K562 (cell line): Measurements from ENCODE around the gene LRRC74B. TPM values are rescaled to one million over a fixed set of nuclear protein-coding genes. Genes with fewer than 3 reads are reported as not detected.

ENCODE experiments used
- E2F3 ChIP-seq: fragments of 250-450 bp; sonication (Bioruptor Pico); IDR thresholded peaks from 2 replicates; pipeline ENCODE4 v1.4.0; 2020; ENCODE audit warnings: mild to moderate bottlenecking
- NFIC ChIP-seq: fragments of 450-650 bp; IDR thresholded peaks from 2 replicates; pipeline ENCODE4 v1.6.1; 2017; ENCODE audit warnings: mild to moderate bottlenecking, inconsistent platforms
- NKRF ChIP-seq: fragments of 450-650 bp; IDR thresholded peaks from 2 replicates; pipeline ENCODE4 v1.6.1; 2016; ENCODE audit warnings: borderline replicate concordance
- RB1 ChIP-seq: fragments of 450-650 bp; IDR thresholded peaks from 2 replicates; pipeline ENCODE4 v1.6.1; 2017; ENCODE audit warnings: low read depth, mild to moderate bottlenecking
- RBM25 ChIP-seq: fragments of 200-400 bp; formaldehyde crosslinking; IDR thresholded peaks from 2 replicates; pipeline ENCODE4 v1.6.1; 2018; ENCODE audit warnings: low read length, low read depth, moderate library complexity; ENCODE audit not compliant: severe bottlenecking
- SREBF2 ChIP-seq: sonication (generic); formaldehyde crosslinking; IDR thresholded peaks from 2 replicates; pipeline ENCODE4 v1.4.0; 2020; ENCODE audit warnings: mild to moderate bottlenecking, missing genetic modification reagents
- TGIF2 ChIP-seq: sonication (generic); formaldehyde crosslinking; IDR thresholded peaks from 2 replicates; pipeline ENCODE4 v1.8.1; 2022; ENCODE audit warnings: mild to moderate bottlenecking, missing genetic modification reagents, moderate library complexity
- THRAP3 ChIP-seq: fragments of 450-650 bp; IDR thresholded peaks from 2 replicates; pipeline ENCODE4 v1.6.1; 2016; ENCODE audit warnings: mild to moderate bottlenecking, inconsistent platforms, borderline replicate concordance
- YY1 ChIP-seq, 3 experiments: IDR thresholded peaks; 2 replicates each; pipeline ENCODE4 v1.6.1; 2011; ENCODE audit warnings: low read length in 2 of 3, mild to moderate bottlenecking in 2 of 3, moderate library complexity in 2 of 3, borderline replicate concordance in 1 of 3, control low read depth in 1 of 3, low read depth in 1 of 3; ENCODE audit not compliant: insufficient read depth in 3 of 3, insufficient replicate concordance in 2 of 3, control insufficient read depth in 1 of 3, insufficient read length in 1 of 3; ENCODE audit errors: extremely low read depth in 1 of 3
- ZKSCAN1 ChIP-seq: fragments of 150-350 bp; IDR thresholded peaks from 2 replicates; pipeline ENCODE4 v1.6.1; 2016; ENCODE audit warnings: low read depth, low read length
- ZNF232 ChIP-seq: sonication (generic); formaldehyde crosslinking; IDR thresholded peaks from 2 replicates; pipeline ENCODE4 v1.8.0; 2022; ENCODE audit warnings: mild to moderate bottlenecking, missing genetic modification reagents
- polyA plus RNA-seq, 8 experiments: library from polyadenylated mRNA; depleted of rRNA in 4 of 8; stranded (reverse) in 5 of 8; unstranded in 3 of 8; fragments of >200 nt; fragmentation: Nextera tagmentation in 2 of 8; fragmentation: Illumina TruSeq in 1 of 8; extraction: Ambion mirVana in 2 of 8; extraction: Trizol in 1 of 8; gene quantifications; 2 replicates each; pipeline versions ENCODE4 v1.2.1 to v1.2.3, GENCODE V29; 2011 to 2014; ENCODE audit warnings: inconsistent platforms in 1 of 8, missing spikeins in 1 of 8
- total RNA-seq, 7 experiments: library from RNA; depleted of rRNA in 6 of 7; stranded (reverse); fragments of >200 nt in 6 of 7; fragmentation: Illumina TruSeq in 2 of 7; extraction: Trizol in 2 of 7; gene quantifications; 2 replicates each; pipeline versions ENCODE4 v1.2.1 to v1.2.3, GENCODE V29; 2011 to 2021; ENCODE audit warnings: low replicate concordance in 1 of 7
- TF ChIP-seq, protein P1 (sequence below): sonication (generic); formaldehyde crosslinking; IDR thresholded peaks from 2 replicates; pipeline ENCODE4 v1.8.1; 2023; ENCODE audit warnings: mild to moderate bottlenecking, missing genetic modification reagents, moderate library complexity
- TF ChIP-seq, protein P2 (sequence below), 2 experiments: fragments of 450-650 bp in 1 of 2; sonication (generic) in 1 of 2; formaldehyde crosslinking in 1 of 2; IDR thresholded peaks in 1 of 2; conservative IDR thresholded peaks in 1 of 2; 2 replicates each; pipeline versions ENCODE4 v1.6.1 to v1.8.1; 2016 to 2023; ENCODE audit warnings: mild to moderate bottlenecking in 2 of 2, moderate library complexity in 2 of 2, inconsistent platforms in 1 of 2, missing genetic modification reagents in 1 of 2
- TF ChIP-seq, protein P3 (sequence below): fragments of 450-650 bp; IDR thresholded peaks from 2 replicates; pipeline ENCODE4 v1.6.1; 2016
- TF ChIP-seq, protein P4 (sequence below), 2 experiments: fragments of 200-800 bp in 1 of 2; sonication (Bioruptor generic) in 1 of 2; sonication (generic) in 1 of 2; formaldehyde crosslinking in 1 of 2; IDR thresholded peaks in 1 of 2; conservative IDR thresholded peaks in 1 of 2; 2 replicates each; pipeline versions ENCODE4 v1.5.0 to v1.6.1; 2016 to 2020; ENCODE audit warnings: missing compliant biosample characterization in 1 of 2, missing genetic modification characterization in 1 of 2, missing genetic modification reagents in 1 of 2
- TF ChIP-seq, protein P5 (sequence below): fragments of 250-450 bp; sonication (Bioruptor Pico); IDR thresholded peaks from 2 replicates; pipeline ENCODE4 v1.8.0; 2022; ENCODE audit warnings: moderate library complexity, mild to moderate bottlenecking, inconsistent platforms

The LRRC74B gene
- total and polyA plus RNA-seq, 9 of the 15 experiments (the other 6 are each of a cell fraction or from before 2014, with no cell fraction given): not detected

DNA sequence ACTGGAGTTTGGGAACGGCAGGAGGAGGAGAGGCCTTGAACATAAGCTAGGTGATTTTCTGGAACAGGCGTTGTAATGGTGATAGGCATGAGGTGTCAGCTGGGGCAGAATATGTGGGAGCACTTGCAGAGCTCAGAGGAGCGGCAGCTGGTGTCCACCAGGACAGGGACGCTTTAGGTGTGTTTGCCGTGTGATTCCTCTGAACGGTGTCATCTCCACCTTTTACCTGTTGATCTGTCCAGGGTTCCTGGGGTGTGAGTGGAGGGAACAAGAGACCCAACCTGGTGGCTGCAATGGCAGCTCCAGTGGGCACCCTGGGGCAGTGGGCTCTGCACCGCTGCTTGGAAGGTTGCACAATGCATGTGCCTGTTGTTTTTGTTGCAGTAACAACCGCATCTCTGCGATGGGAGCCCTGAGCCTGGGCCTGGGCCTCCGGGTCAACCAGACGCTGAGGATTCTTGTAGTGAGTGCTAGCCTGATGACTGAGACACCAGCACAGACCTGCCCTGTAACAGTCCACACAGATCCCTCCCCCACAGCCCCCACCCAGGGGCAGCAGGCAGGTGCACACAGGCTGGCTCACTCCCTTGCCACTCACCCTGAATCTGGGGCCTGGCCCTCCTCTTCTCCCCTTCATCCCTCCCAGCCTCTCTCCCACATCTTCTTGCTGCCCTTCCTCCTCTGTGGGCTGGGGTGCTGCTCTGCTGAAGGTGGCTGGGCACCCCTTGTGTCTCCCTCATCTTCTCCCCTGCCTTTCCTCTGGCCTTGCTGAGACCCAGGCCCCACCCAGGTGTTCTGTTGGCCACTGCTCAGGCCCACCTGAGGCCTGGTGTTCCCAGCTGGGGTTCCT is 9.2 kb downstream of the LRRC74B start (continued):
- no peak for TF ChIP-seq NKRF
- no peak for TF ChIP-seq THRAP3
- TF ChIP-seq YY1 (IDR thresholded peaks at IDR 0.05; ENCODE audit: borderline replicate concordance in 1 of 3, control insufficient read depth in 1 of 3, extremely low read depth in 1 of 3, insufficient read depth in 3 of 3, insufficient read length in 1 of 3, insufficient replicate concordance in 2 of 3, low read depth in 1 of 3, low read length in 2 of 3): no peak
- 0 out of 2 replicates have a peak, but pooled peaks have one; percentile 8 for TF ChIP-seq ZKSCAN1
- no peak for TF ChIP-seq NFIC
- TF ChIP-seq, protein P1, sequence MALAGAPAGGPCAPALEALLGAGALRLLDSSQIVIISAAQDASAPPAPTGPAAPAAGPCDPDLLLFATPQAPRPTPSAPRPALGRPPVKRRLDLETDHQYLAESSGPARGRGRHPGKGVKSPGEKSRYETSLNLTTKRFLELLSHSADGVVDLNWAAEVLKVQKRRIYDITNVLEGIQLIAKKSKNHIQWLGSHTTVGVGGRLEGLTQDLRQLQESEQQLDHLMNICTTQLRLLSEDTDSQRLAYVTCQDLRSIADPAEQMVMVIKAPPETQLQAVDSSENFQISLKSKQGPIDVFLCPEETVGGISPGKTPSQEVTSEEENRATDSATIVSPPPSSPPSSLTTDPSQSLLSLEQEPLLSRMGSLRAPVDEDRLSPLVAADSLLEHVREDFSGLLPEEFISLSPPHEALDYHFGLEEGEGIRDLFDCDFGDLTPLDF (CRISPR knock-in tag): no peak
- TF ChIP-seq SREBF2 (CRISPR knock-in tag): no peak
- TF ChIP-seq RB1: no peak
- TF ChIP-seq E2F3 (CRISPR knock-in tag): no peak
- TF ChIP-seq, protein P2, sequence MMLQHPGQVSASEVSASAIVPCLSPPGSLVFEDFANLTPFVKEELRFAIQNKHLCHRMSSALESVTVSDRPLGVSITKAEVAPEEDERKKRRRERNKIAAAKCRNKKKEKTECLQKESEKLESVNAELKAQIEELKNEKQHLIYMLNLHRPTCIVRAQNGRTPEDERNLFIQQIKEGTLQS (IDR thresholded peaks at IDR 0.05): no peak
- TF ChIP-seq, protein P2 (CRISPR knock-in tag; conservative IDR thresholded peaks at IDR 0.05): 0 out of 2 replicates have a peak, but pooled peaks have one; percentile 23
- no peak; the same call in 1 of the 2 replicates for TF ChIP-seq ZNF232 (CRISPR knock-in tag)
- no peak for TF ChIP-seq TGIF2 (CRISPR knock-in tag)
- TF ChIP-seq, protein P3, sequence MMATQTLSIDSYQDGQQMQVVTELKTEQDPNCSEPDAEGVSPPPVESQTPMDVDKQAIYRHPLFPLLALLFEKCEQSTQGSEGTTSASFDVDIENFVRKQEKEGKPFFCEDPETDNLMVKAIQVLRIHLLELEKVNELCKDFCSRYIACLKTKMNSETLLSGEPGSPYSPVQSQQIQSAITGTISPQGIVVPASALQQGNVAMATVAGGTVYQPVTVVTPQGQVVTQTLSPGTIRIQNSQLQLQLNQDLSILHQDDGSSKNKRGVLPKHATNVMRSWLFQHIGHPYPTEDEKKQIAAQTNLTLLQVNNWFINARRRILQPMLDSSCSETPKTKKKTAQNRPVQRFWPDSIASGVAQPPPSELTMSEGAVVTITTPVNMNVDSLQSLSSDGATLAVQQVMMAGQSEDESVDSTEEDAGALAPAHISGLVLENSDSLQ: no peak
- TF ChIP-seq, protein P4, sequence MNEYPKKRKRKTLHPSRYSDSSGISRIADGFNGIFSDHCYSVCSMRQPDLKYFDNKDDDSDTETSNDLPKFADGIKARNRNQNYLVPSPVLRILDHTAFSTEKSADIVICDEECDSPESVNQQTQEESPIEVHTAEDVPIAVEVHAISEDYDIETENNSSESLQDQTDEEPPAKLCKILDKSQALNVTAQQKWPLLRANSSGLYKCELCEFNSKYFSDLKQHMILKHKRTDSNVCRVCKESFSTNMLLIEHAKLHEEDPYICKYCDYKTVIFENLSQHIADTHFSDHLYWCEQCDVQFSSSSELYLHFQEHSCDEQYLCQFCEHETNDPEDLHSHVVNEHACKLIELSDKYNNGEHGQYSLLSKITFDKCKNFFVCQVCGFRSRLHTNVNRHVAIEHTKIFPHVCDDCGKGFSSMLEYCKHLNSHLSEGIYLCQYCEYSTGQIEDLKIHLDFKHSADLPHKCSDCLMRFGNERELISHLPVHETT (CRISPR knock-in tag; conservative IDR thresholded peaks at IDR 0.05 in 1 of 2, IDR thresholded peaks at IDR 0.05 in 1 of 2): peak in 1 of 2 experiments; percentile 88; a peak in 1 of 4 replicates
- TF ChIP-seq, protein P5, sequence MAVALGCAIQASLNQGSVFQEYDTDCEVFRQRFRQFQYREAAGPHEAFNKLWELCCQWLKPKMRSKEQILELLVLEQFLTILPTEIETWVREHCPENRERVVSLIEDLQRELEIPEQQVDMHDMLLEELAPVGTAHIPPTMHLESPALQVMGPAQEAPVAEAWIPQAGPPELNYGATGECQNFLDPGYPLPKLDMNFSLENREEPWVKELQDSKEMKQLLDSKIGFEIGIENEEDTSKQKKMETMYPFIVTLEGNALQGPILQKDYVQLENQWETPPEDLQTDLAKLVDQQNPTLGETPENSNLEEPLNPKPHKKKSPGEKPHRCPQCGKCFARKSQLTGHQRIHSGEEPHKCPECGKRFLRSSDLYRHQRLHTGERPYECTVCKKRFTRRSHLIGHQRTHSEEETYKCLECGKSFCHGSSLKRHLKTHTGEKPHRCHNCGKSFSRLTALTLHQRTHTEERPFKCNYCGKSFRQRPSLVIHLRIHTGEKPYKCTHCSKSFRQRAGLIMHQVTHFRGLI (CRISPR knock-in tag): no peak
- no peak for TF ChIP-seq RBM25
